Left ventricle myocardium inferior (tissue), 1 donor: Measurements from ENCODE around the gene SND1. TPM values are rescaled to one million over a fixed set of nuclear protein-coding genes. Genes with fewer than 3 reads are reported as not detected.

Experiments
- DNase-seq: peaks from one replicate; pipeline ENCODE4 v3.0.0-alpha.2; 2020
- H3K27ac ChIP-seq: fragments of 200-600 bp; replicated peaks from 2 replicates; pipeline ENCODE4 v1.8.0; 2021
- H3K27me3 ChIP-seq: fragments of 200-600 bp; 2 replicates; pipeline ENCODE4 v1.8.0; 2021; ENCODE audit warnings: low read depth
- H3K36me3 ChIP-seq: fragments of 200-600 bp; 2 replicates; pipeline ENCODE4 v1.8.0; 2021
- H3K4me1 ChIP-seq: fragments of 200-600 bp; 2 replicates; pipeline ENCODE4 v1.8.0; 2021
- H3K4me3 ChIP-seq: fragments of 200-600 bp; 2 replicates; pipeline ENCODE4 v1.8.0; 2021; ENCODE audit warnings: mild to moderate bottlenecking, moderate library complexity
- H3K9me3 ChIP-seq: fragments of 200-600 bp; replicated peaks from 2 replicates; pipeline ENCODE4 v1.8.0; 2021
- CTCF ChIP-seq: fragments of 200-600 bp; IDR thresholded peaks from 2 replicates; pipeline ENCODE4 v1.8.0; 2021; ENCODE audit warnings: antibody characterized with exemption, mild to moderate bottlenecking, borderline replicate concordance
- intact Hi-C: fragments of 100-400 bp; cut with micrococcal nuclease; formaldehyde crosslinking; loops from one replicate; pipeline ENCODE4 v1.11.0; 2022
- total RNA-seq: library from RNA; stranded (reverse); fragmentation: NEBNext Ultra II Directional; extraction: Animal tissue kit (Norgen Biotek cat#: 25700); gene quantifications from one replicate; pipeline ENCODE4 v1.2.1, GENCODE V29; 2021
- donor health status: DM: no; HTN: yes; CAD: no; lungs with severe emphysema.

The SND1 gene
- total RNA-seq, 1 donor from 2014 or later: 71.6 TPM

GRCh38 chr7:127844707-127845331 lies 192.8 kb downstream of the SND1 start:
- Histone ChIP-seq H3K4me1 (peaks cover 31% of the 10 kb centered on the region), H3K9me3 (no peaks in the 10 kb centered on the region), H3K27me3 (no peaks in the 10 kb centered on the region), H3K27ac (peak overlapping the region; percentile 48), H3K4me3 (no peak overlapping the region), H3K36me3 (peaks cover 3% of the 10 kb centered on the region)
- peak; percentile 40 for DNase-seq
- no peak for TF ChIP-seq CTCF
- intact Hi-C loops: no loop called here

GRCh38 chr7:127845522-127846214 lies 193.7 kb downstream of the SND1 start:
- no peak for TF ChIP-seq CTCF
- H3K36me3 ChIP-seq: peaks cover 3% of the 10 kb centered on the region
- H3K27me3 ChIP-seq: no peaks in the 10 kb centered on the region
- H3K4me3 ChIP-seq: no peak overlapping the region
- peak overlapping the region; percentile 48 for H3K27ac ChIP-seq
- intact Hi-C loops: no loop called here
- no peaks in the 10 kb centered on the region for H3K9me3 ChIP-seq
- no peak for DNase-seq
- peaks cover 31% of the 10 kb centered on the region for H3K4me1 ChIP-seq

- Histone ChIP-seq H3K36me3 (peaks cover 3% of the 10 kb centered on the region), H3K9me3 (no peaks in the 10 kb centered on the region), H3K27me3 (no peaks in the 10 kb centered on the region), H3K4me1 (peaks cover 31% of the 10 kb centered on the region), H3K4me3 (no peak overlapping the region), H3K27ac (no peak overlapping the region)
- no peak for TF ChIP-seq CTCF
- intact Hi-C loops: no loop called here
- DNase-seq: peak; percentile 22
Observed at GRCh38 chr7:127847641-127848040, 195.6 kb downstream of the SND1 start.

- H3K36me3 ChIP-seq: peaks cover 3% of the 10 kb centered on the region
- no peaks in the 10 kb centered on the region for H3K9me3 ChIP-seq
- intact Hi-C loops: no loop called here
- DNase-seq: no peak
- no peak overlapping the region for H3K4me3 ChIP-seq
- no peak overlapping the region for H3K27ac ChIP-seq
- no peak for TF ChIP-seq CTCF
- H3K27me3 ChIP-seq: no peaks in the 10 kb centered on the region
- peaks cover 31% of the 10 kb centered on the region for H3K4me1 ChIP-seq
Observed at GRCh38 chr7:127848241-127848640, 196.2 kb downstream of the SND1 start.

- Histone ChIP-seq H3K36me3 (peaks cover 3% of the 10 kb centered on the region), H3K27me3 (no peaks in the 10 kb centered on the region), H3K4me1 (peaks cover 14% of the 10 kb centered on the region), H3K4me3 (no peak overlapping the region), H3K27ac (no peak overlapping the region), H3K9me3 (no peaks in the 10 kb centered on the region)
- intact Hi-C loops: no loop called here
- TF ChIP-seq CTCF: no peak
- no peak for DNase-seq
Observed at GRCh38 chr7:127850195-127850594, 198.2 kb downstream of the SND1 start.
